Left lung (tissue), 10 donors: ENCODE results near the gene KCND3. TPM values are rescaled to one million over a fixed set of nuclear protein-coding genes. Genes with fewer than 3 reads are reported as not detected.
A peak's percentile ranks its signal among the peaks of the same experiment; 100 is the strongest.

Experiments
- ATAC-seq: fragments of 200-7000 bp; cut with Tn5 transposase; one replicate; pipeline ENCODE4 v1.9.1; 2020; ENCODE audit warnings: moderate library complexity
- DNase-seq, 4 donors: peaks; one replicate each; pipeline ENCODE4 v3.0.0-alpha.2; 2013 to 2020
- H3K27ac ChIP-seq, 2 donors: fragments of 200-600 bp; sonication (generic) in 1 of 2; one replicate each; pipeline versions ENCODE4 v1.5.0 to v1.8.0; 2020 to 2021
- H3K27me3 ChIP-seq, 2 donors: fragments of 200-600 bp; sonication (generic) in 1 of 2; one replicate each; pipeline versions ENCODE4 v1.5.0 to v1.8.0; 2020 to 2021
- H3K36me3 ChIP-seq, 2 donors: fragments of 200-600 bp; sonication (generic) in 1 of 2; one replicate each; pipeline versions ENCODE4 v1.5.0 to v1.8.0; 2020 to 2021
- H3K4me1 ChIP-seq, 2 donors: fragments of 200-600 bp; one replicate each; pipeline ENCODE4 v1.8.0; 2021
- H3K4me3 ChIP-seq, 2 donors: fragments of 200-600 bp; sonication (generic) in 1 of 2; one replicate each; pipeline versions ENCODE4 v1.5.0 to v1.8.0; 2020 to 2021; ENCODE audit warnings: mild to moderate bottlenecking in 1 of 2
- H3K9me3 ChIP-seq, 2 donors: fragments of 200-600 bp; sonication (generic) in 1 of 2; one replicate each; pipeline versions ENCODE4 v1.5.0 to v1.8.0; 2020 to 2021
- intact Hi-C, 2 donors: fragments of 100-400 bp; cut with DNase I; formaldehyde crosslinking; loops; one replicate each; pipeline versions ENCODE4 v1.11.2 to v1.14.2; 2022
- polyA plus RNA-seq, 6 donors: library from polyadenylated mRNA; unstranded; fragments of 120-200 nt; gene quantifications; one replicate each; pipeline ENCODE4 v1.2.1, GENCODE V29; 2013; ENCODE audit not compliant: insufficient read length in 6 of 6
- total RNA-seq, 2 donors: library from RNA; stranded (reverse); fragmentation: NEBNext Ultra II Directional; extraction: Animal tissue kit (Norgen Biotek cat#: 25700); gene quantifications; one replicate each; pipeline ENCODE4 v1.2.1, GENCODE V29; 2021
- TF ChIP-seq, protein P1 (sequence below), 2 donors: fragments of 200-600 bp; sonication (generic) in 1 of 2; IDR thresholded peaks; one replicate each; pipeline versions ENCODE4 v1.5.0 to v1.8.0; 2021; ENCODE audit warnings: antibody characterized with exemption in 2 of 2
- donor health status: DM: no; HTN: yes; CAD: no.
- donor health status: DM: no; HTN: no; CAD: no.

KCND3 gene
- total and polyA plus RNA-seq, 8 donors: 0.32 to 10.2 (median 0.58) TPM

DNA sequence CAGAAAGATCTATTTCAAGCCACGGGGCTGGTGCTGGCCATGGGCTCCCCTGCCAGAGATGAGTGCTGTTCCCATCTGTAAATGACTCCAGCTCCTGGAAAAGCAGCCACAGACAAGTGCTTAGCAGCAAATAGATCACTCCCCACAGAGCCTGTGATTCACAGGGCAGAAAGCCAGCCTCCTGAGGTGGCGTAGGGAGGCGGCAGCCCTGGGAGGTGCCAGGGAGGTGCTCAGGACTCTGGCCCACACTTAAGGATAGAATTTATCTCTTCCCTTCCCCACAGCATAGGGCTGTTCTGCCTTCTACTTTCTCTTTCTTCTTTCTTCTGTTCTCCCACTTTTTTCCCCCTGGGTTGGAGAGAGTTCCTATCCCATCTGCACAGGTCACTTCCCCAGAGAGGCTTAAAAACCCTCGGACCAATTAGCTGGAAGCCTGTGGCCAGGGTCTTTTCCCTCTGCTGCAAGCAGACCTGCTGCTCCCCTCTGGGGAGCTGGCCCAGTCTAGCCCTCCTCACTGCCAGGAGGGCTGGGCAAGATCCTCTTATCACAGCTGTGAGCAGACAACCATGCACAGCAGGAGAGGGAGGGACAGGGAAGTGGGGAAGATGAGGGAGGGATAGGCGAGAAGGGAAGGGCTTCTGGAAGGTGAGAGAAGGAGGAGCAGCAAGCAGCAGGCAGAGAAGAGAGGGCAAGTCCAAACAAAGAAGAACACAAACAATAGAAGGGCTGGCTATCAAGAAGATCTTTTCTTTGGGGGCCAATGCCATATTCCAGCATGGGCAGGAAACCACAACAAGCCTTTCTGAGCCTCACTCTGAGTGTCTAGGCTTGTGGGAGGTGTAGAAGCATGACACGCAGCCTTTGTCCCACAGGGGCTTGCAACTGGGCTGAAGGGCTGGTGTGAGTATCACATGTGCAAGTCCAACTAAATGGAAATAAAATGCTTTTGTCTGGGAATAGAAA is 41.0 kb downstream of the KCND3 start:
- no peak overlapping the region for H3K4me3 ChIP-seq
- DNase-seq: peak in 1 of 4 donors; percentile 63
- H3K36me3 ChIP-seq: no peaks in the 10 kb centered on the region
- no peak overlapping the region for H3K27ac ChIP-seq
- no peaks in the 10 kb centered on the region for H3K9me3 ChIP-seq
- H3K4me1 ChIP-seq: peaks cover 0 to 8% of the 10 kb centered on the region in 2 donors
- peak; percentile 92 for ATAC-seq
- intact Hi-C loops: no loop called here
- TF ChIP-seq, protein P1, sequence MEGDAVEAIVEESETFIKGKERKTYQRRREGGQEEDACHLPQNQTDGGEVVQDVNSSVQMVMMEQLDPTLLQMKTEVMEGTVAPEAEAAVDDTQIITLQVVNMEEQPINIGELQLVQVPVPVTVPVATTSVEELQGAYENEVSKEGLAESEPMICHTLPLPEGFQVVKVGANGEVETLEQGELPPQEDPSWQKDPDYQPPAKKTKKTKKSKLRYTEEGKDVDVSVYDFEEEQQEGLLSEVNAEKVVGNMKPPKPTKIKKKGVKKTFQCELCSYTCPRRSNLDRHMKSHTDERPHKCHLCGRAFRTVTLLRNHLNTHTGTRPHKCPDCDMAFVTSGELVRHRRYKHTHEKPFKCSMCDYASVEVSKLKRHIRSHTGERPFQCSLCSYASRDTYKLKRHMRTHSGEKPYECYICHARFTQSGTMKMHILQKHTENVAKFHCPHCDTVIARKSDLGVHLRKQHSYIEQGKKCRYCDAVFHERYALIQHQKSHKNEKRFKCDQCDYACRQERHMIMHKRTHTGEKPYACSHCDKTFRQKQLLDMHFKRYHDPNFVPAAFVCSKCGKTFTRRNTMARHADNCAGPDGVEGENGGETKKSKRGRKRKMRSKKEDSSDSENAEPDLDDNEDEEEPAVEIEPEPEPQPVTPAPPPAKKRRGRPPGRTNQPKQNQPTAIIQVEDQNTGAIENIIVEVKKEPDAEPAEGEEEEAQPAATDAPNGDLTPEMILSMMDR (IDR thresholded peaks at IDR 0.05): no peak
- peaks cover 0 to 10% of the 10 kb centered on the region in 2 donors for H3K27me3 ChIP-seq

DNA sequence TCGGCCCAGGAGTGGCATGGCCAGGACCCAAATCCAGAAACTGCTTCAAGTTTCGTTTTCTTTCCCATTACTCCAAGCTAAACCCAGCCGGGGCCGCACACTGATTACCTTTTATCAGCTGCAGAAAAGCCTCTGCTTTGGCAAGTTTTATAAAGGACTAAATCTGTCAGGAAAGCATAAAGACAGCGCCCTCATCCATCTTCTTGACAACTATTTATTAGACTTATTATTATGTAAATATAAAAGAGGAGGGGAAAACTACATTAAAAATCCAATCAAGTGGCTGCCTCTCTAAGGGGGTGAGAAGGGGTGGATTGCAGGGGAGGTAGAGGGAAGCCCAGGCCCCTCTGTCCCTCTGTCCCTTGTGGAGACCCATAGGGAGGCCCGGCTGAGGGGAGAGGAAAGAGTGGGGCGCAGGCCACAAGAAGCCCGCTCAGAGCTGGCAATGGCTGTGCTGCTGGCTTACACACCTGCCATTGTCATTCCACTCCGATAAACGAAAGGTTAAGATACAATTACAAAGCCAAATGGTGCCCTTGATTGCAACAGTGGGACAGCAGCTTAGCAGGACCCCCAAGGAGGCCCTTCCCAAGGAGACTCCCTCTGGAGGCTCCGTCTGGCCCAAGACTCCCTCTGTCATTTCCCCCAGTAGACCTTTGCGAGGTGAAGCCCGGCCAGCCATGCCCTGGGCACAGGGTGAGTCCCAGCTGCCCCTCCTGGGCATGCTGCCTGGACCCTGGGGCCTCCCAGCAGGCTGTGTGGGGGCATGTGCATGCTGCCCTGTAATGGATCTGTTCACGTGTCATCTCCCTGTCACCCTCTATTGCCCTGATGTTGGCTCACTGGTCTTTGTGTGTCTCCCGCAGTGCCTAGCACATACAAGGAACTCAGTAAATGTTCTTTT is 45.4 kb downstream of the KCND3 start:
- no peak for ATAC-seq

DNA sequence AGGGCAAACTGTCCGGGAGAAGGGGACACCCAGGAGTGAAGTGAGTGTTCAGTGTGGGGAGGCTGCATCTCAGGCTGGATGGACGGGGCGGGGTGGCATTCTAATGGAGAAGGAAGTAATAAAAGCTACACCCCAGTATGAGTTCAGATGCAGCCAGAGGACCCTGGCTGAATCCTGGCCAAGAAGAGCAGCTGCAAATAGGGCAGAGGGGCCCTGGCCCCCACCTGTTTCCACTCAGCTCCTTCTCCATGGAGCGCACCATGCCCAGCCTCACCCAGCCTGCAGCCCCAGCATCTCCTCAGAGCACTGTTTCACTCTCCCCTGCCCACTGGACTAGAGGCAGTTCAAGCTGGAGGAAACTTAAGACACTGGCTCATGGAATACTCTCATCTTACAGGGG is 46.4 kb downstream of the KCND3 start:
- no peak overlapping the region for H3K4me3 ChIP-seq
- no peaks in the 10 kb centered on the region for H3K9me3 ChIP-seq
- H3K27ac ChIP-seq: no peak overlapping the region
- TF ChIP-seq, protein P1 (IDR thresholded peaks at IDR 0.05): no peak
- H3K36me3 ChIP-seq: no peaks in the 10 kb centered on the region
- no peak for DNase-seq
- H3K27me3 ChIP-seq: peaks cover 0 to 10% of the 10 kb centered on the region in 2 donors
- intact Hi-C loops: no loop called here
- peaks cover 0 to 2% of the 10 kb centered on the region in 2 donors for H3K4me1 ChIP-seq
- ATAC-seq: no peak

More for the DNA sequence above, 45.4 kb downstream of the KCND3 start:
- intact Hi-C loops: no loop called here
- peak in 1 of 4 donors; percentile 65 for DNase-seq
- TF ChIP-seq, protein P1 (IDR thresholded peaks at IDR 0.05): no peak
- Histone ChIP-seq H3K9me3 (no peaks in the 10 kb centered on the region), H3K36me3 (no peaks in the 10 kb centered on the region), H3K27me3 (peaks cover 0 to 10% of the 10 kb centered on the region in 2 donors), H3K4me1 (peaks cover 0 to 8% of the 10 kb centered on the region in 2 donors), H3K4me3 (no peak overlapping the region), H3K27ac (no peak overlapping the region)

DNA sequence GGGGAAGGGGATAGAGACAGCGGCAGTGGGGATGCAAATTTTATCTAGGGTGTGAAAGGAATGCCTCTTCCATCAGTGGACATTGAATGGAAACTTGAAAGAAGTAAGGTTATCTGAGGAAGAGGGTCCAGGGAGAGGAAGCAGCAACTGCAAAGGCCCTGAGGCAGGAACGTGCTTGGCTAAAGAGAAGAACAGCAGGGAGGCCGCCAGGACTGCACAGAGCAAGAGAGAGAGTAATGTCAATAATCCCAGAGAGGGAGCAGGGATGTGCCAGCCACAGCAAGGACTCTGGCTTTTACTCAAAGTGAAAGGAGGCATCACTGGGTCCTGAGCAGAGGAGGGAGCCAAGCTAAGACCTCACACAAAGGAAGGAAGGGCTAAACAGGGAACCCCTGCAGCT is 50.9 kb downstream of the KCND3 start:
- ATAC-seq (no peak), DNase-seq (no peak)
- intact Hi-C loops: no loop called here
- TF ChIP-seq, protein P1 (IDR thresholded peaks at IDR 0.05): no peak
- no peaks in the 10 kb centered on the region for H3K4me1 ChIP-seq
- H3K4me3 ChIP-seq: no peak overlapping the region
- H3K27ac ChIP-seq: no peak overlapping the region
- H3K36me3 ChIP-seq: no peaks in the 10 kb centered on the region
- peaks cover 0 to 8% of the 10 kb centered on the region in 2 donors for H3K27me3 ChIP-seq
- H3K9me3 ChIP-seq: no peaks in the 10 kb centered on the region
